Activated naive CD4-positive, alpha-beta T cell treated with anti-CD3 and anti-CD28 coated beads, Interleukin-2, amount 10 ng/mL, durations not matched to agents 7 days and 5 days (primary cell): ENCODE data around the gene SC5D.

Source experiments
- CTCF ChIA-PET: fragments of 350-600 bp; sonication (Branson Sonifier 250); formaldehyde crosslinking; loops from one replicate; lab custom pipeline; 2021; ENCODE audit warnings: antibody characterized with exemption; lab: Charles Lee
- DNase-seq: peaks from one replicate; pipeline ENCODE4 v3.0.0-alpha.2; 2020
- H3K27ac Mint-ChIP-seq: one replicate; pipeline ENCODE4 v1.8.0; 2021; ENCODE audit warnings: mild to moderate bottlenecking, moderate library complexity, mixed read lengths
- H3K27me3 Mint-ChIP-seq: one replicate; pipeline ENCODE4 v1.8.0; 2021; ENCODE audit warnings: mild to moderate bottlenecking, mixed read lengths
- H3K36me3 Mint-ChIP-seq: one replicate; pipeline ENCODE4 v1.8.0; 2021; ENCODE audit warnings: mixed read lengths
- H3K4me1 Mint-ChIP-seq: one replicate; pipeline ENCODE4 v1.8.0; 2021; ENCODE audit warnings: mixed read lengths
- H3K4me3 Mint-ChIP-seq: one replicate; pipeline ENCODE4 v1.8.0; 2021; ENCODE audit warnings: mild to moderate bottlenecking, moderate library complexity, mixed read lengths
- H3K9me3 Mint-ChIP-seq: one replicate; pipeline ENCODE4 v1.8.0; 2021; ENCODE audit warnings: mixed read lengths

The SC5D gene

DNA sequence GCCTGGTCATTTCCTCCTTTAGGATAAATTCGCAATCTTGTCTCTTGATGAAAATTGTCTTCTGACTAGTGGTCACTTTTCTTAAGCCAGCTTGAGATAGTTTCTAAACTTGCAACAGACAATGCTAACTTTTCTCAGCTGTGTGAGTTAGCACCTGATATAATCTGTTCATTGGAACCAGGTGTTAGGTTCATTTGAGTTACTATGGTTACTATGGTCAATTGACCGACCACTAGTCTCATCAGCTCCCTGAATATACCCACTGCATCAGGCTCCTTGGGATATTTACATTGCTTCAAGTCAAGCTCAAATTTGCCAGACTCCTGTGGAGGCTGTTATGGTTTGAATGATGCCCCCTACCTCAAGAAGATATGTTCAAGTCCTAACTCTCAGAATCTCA, 54.5 kb downstream of the SC5D start:
- CTCF ChIA-PET, result no interaction called here

DNA sequence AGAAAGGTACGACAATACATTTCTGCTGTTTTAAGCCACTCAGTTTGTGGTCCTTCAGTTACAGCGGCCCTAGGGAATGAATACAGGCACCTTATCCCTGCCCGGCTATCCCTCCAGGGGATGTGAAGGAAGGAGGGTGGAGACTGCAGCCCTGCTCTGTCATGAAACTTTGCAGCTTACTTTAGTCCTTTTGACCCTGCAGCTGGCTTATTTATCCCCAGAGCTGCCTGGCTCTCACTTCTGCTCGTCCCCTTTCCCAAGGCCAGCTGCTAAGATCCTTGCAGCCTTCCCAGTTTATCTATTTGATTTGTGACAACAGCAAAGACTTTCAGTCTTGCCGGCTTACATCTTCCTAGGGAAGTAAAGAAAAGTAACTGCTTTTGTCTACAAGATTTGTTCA, 55.2 kb downstream of the SC5D start:
- Mint-ChIP-seq H3K4me3 (no peak overlapping the region), H3K27me3 (peaks cover 22% of the 10 kb centered on the region), H3K9me3 (no peaks in the 10 kb centered on the region), H3K36me3 (no peaks in the 10 kb centered on the region), H3K27ac (no peak overlapping the region), H3K4me1 (peaks cover 5% of the 10 kb centered on the region)
- DNase-seq, result no peak
- CTCF ChIA-PET, result no interaction called here

More for the DNA sequence above, 54.5 kb downstream of the SC5D start:
- Mint-ChIP-seq H3K4me1 (peaks cover 8% of the 10 kb centered on the region), H3K4me3 (no peak overlapping the region), H3K27me3 (peaks cover 19% of the 10 kb centered on the region), H3K9me3 (no peaks in the 10 kb centered on the region), H3K27ac (no peak overlapping the region), H3K36me3 (no peaks in the 10 kb centered on the region)
- no peak for DNase-seq

DNA sequence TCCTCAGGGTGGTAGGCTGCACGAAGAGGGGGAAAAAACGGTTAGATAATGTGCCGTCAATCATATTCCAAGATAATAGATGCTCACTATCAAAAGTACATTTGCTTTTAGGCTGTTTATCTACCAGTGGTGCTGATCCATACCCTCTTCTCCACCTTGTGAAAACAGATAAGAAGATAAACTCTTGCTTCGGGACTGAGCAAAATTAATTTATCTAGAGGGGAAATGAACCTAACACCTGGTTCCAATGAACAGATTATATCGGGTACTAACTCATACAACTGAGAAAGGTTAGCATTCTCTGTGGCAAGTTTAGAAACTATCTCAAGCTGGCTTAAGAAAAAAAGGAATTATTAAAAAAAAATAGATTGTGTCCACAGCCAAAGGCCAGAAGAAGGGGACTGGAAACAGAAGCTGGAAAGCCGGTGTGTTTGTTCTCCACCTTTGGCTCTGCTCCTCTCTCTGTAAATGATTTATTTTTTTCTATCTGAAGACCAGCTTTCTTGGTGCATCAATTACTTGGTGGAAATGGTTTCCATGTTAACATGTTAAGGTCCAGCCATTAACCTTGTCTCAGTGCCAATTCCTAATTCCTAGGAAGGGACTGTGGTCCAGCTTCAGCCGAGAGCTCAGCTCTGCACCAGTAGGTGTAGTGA, 55.8 kb downstream of the SC5D start:
- Mint-ChIP-seq H3K36me3 (no peaks in the 10 kb centered on the region), H3K4me3 (no peak overlapping the region), H3K9me3 (no peaks in the 10 kb centered on the region), H3K27ac (no peak overlapping the region), H3K27me3 (peaks cover 27% of the 10 kb centered on the region), H3K4me1 (peaks cover 5% of the 10 kb centered on the region)
- CTCF ChIA-PET, result no interaction called here
- no peak for DNase-seq

DNA sequence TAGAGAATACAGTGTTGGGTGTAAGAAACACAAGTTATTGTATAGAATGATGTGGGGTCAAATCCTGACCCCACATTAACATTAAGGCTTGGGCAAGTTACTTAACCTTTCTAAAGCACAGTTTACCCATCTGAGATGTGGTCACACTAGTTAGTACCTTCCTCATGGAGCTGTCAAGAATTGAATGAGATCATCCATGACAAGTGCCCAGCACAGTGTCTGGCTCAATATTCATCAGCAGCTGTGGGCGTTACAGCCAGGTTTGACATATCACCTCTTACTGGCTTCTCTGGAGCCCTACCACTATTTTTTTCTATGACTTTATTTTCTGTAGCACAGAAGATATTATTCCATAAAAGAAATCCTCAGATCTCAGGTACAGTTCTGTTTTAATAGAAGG, 57.2 kb downstream of the SC5D start:
- no peak overlapping the region for H3K27ac Mint-ChIP-seq
- H3K4me3 Mint-ChIP-seq, result no peak overlapping the region
- no peaks in the 10 kb centered on the region for H3K4me1 Mint-ChIP-seq
- peaks cover 30% of the 10 kb centered on the region for H3K27me3 Mint-ChIP-seq
- H3K9me3 Mint-ChIP-seq, result no peaks in the 10 kb centered on the region
- no peak for DNase-seq
- H3K36me3 Mint-ChIP-seq, result no peaks in the 10 kb centered on the region
- CTCF ChIA-PET, result interaction anchor here (1.0 kb wide), 1 partner anchor 9 kb away, joined by 4 read pairs; no protein-coding TSS in a partner anchor

DNA sequence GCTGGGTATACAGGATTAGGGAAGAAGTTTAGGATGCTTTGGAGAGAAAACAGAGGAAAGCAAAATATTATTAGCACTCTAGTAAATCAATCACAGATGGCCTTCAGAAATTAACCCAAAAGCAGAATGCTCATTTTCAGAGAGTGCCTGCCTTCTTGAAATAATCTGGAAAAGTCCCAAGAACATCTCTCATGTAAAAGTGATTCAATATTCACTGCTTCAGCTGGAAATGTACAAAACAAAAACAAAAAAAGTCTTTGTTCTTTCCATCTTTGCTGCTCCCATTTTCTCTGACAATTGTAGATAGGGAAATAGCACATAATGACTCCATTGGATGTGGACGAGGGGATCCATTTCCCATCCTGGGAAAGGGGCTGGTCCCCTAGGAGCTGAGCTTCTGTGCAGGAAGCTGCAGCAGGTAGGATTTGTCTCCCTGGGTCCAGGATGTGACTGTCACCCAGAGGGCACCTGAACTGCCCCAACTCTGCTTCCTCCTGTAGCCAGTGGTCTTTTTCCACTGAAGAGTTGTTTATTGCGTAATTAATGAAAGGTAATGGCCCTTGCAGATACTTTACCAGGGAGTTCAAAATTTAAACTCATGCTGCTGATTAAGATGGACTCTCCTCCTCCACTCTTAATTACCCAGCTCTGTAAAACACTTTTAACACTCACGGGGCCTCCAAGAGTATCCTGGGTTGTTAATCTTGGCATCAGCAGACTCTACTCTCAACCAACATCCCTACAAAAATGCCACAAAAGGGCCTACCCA, 57.9 kb downstream of the SC5D start:
- no peaks in the 10 kb centered on the region for H3K4me1 Mint-ChIP-seq
- no peak for DNase-seq
- no peak overlapping the region for H3K4me3 Mint-ChIP-seq
- H3K9me3 Mint-ChIP-seq, result no peaks in the 10 kb centered on the region
- H3K27me3 Mint-ChIP-seq, result peaks cover 31% of the 10 kb centered on the region
- CTCF ChIA-PET, result interaction anchor here (1.0 kb wide), 1 partner anchor 8 kb away, joined by 4 read pairs; no protein-coding TSS in a partner anchor
- H3K27ac Mint-ChIP-seq, result no peak overlapping the region
- no peaks in the 10 kb centered on the region for H3K36me3 Mint-ChIP-seq

DNA sequence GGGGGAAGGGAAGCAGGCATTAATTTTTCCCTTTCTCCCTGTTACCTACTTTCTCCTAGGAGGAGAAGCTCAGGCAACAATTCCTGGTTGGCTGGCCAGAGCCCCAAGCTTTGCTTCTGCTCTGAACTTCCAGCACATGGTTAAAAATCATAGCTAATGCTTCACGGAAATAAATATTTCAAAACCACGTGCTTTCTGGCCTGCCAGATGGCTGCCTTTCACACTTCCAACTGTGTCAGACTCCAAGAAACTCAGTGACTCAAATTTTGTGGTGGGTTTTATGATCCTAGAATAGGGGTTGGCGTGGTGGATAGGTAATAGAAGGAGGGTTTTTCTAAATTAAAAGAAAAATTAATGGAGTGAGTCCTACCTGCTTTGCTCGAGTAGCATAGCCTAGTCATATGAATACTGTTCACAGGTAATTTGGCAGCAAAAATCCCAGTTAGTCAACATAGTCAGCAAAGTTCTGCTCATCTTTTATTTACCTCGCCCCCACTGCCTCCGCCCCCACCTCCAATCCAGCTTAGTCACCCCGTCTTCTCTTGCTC, 58.6 kb downstream of the SC5D start:
- no peak overlapping the region for H3K4me3 Mint-ChIP-seq
- CTCF ChIA-PET, result no interaction called here

DNA sequence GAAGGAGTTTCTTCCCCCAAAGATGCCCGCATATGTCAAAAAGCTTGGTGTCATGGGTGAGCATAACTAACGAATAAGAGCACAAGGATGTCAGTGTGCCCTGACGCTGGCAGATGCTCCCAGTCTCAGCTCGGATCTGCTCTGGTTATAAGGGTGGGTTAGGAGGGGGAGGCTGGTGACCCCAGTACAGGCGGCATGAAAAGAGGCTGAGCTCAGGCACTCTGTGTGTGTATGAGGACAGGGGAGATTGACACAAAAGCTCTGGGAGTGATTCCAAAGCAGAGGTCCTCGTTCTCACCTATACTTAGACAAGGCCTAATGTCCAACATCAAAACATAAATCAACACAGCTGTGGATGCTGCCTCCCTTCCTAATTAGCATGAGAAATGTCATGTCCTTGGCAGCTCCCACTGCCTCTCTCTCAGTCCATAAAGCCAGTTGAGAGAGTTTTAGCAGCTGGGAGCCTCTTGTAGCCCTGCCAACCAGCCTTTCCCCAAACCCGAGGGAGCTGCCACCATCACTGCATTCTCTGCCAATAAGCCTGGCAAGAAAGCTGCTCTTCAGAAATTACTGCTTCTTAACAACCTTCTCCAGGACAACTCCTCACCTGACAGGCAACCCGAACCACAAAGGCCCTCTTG, 59.8 kb downstream of the SC5D start:
- Mint-ChIP-seq H3K4me3 (no peak overlapping the region), H3K9me3 (no peaks in the 10 kb centered on the region), H3K27ac (no peak overlapping the region), H3K4me1 (no peaks in the 10 kb centered on the region), H3K27me3 (peaks cover 35% of the 10 kb centered on the region), H3K36me3 (no peaks in the 10 kb centered on the region)
- CTCF ChIA-PET, result no interaction called here
- no peak for DNase-seq

More for the DNA sequence above, 58.6 kb downstream of the SC5D start:
- Mint-ChIP-seq H3K9me3 (no peaks in the 10 kb centered on the region), H3K4me1 (no peaks in the 10 kb centered on the region), H3K27me3 (peaks cover 34% of the 10 kb centered on the region), H3K36me3 (no peaks in the 10 kb centered on the region), H3K27ac (no peak overlapping the region)
- DNase-seq, result no peak

DNA sequence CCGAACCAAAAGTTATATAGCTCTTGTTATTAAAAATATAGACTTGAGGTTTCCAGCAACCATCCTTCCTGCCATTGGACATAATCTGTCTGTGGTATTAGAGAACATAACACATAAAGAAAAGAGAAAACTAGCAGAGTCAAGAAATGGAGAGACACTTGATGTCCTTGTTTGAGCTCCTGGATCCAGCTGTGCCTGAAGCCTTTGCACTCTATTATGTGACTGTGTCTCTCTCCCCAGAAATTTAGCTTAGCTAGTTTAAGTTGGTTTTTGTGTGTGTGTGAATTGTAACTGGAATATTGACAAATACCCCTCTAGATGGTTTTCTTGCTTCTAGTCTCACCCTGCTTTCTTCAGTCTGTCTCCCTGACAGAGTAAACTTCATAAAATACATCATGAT, 61.6 kb downstream of the SC5D start:
- Mint-ChIP-seq H3K27ac (no peak overlapping the region), H3K36me3 (no peaks in the 10 kb centered on the region), H3K4me3 (no peak overlapping the region), H3K4me1 (no peaks in the 10 kb centered on the region), H3K9me3 (no peaks in the 10 kb centered on the region), H3K27me3 (peaks cover 31% of the 10 kb centered on the region)
- no peak for DNase-seq
- CTCF ChIA-PET, result no interaction called here

DNA sequence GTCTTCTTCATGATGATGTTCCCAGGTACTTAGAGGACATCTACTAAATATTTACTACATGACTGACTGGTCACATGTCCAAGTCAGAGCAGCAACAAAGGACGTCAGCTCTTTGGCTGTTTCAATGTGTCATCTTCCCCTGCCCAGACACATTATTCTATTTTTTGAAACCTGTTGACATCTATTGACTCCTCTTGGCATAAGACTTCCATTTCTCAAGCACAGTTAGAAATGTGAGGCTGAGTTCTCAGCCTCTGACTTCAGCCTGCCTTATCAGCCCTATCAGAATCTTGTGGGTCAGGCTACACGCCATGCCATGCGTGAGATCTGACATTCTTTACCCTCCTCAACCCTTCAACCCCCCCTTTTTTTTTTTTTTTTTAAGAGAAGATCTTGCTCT, 63.8 kb downstream of the SC5D start:
- Mint-ChIP-seq H3K4me1 (no peaks in the 10 kb centered on the region), H3K36me3 (no peaks in the 10 kb centered on the region), H3K27me3 (peaks cover 36% of the 10 kb centered on the region), H3K9me3 (no peaks in the 10 kb centered on the region), H3K27ac (no peak overlapping the region), H3K4me3 (no peak overlapping the region)
- no peak for DNase-seq
- CTCF ChIA-PET, result no interaction called here
